ENCODE results near the gene CORO1C.
A peak's percentile ranks its signal among the peaks of the same experiment; 100 is the strongest.
"Not testable (repeated sequence)": the region's sequence is repeated elsewhere in the genome, so short reads cannot be mapped to it uniquely, and the experiment has no call there.

Gene CORO1C

GRCh38 chr12:108735855-108736254, 4.5 kb upstream of the CORO1C start:
- TF ChIP-seq CTCF (IDR thresholded peaks at IDR 0.05) = no peak
- Histone ChIP-seq H3K4me1 (no peaks in the 10 kb centered on the region), H3K4me2 (ENCODE audit: low read length) (no peak overlapping the region), H3K27me3 (ENCODE audit: control insufficient read depth, insufficient read depth, low read length) (no peaks in the 10 kb centered on the region), H3K27ac (no peak overlapping the region), H3K79me2 (no peaks in the 10 kb centered on the region), H3K36me3 (ENCODE audit: control insufficient read depth, insufficient read depth, low read length) (no peaks in the 10 kb centered on the region), H2AFZ (no peak overlapping the region), H3K9ac (no peak overlapping the region), H3K4me3 (ENCODE audit: low read depth, low read length) (no peak overlapping the region), H3K9me3 (ENCODE audit: control insufficient read depth, low read length) (no peaks in the 10 kb centered on the region)

GRCh38 chr12:108734200-108734906, 3.0 kb upstream of the CORO1C start:
- Histone ChIP-seq H3K27me3 (ENCODE audit: control insufficient read depth, insufficient read depth, low read length) (no peaks in the 10 kb centered on the region), H3K4me3 (ENCODE audit: low read depth, low read length) (no peak overlapping the region), H3K4me2 (ENCODE audit: low read length) (no peak overlapping the region), H3K27ac (peak overlapping the region; percentile 27), H3K9ac (no peak overlapping the region), H2AFZ (peak overlapping the region; percentile 1), H3K4me1 (peaks cover 5% of the 10 kb centered on the region), H3K79me2 (peaks cover 9% of the 10 kb centered on the region), H3K9me3 (ENCODE audit: control insufficient read depth, low read length) (no peaks in the 10 kb centered on the region), H3K36me3 (ENCODE audit: control insufficient read depth, insufficient read depth, low read length) (no peaks in the 10 kb centered on the region)
- no peak for TF ChIP-seq CTCF (IDR thresholded peaks at IDR 0.05)

- not testable (repeated sequence) for H3K4me3 ChIP-seq (ENCODE audit: low read depth, low read length); H3K27ac ChIP-seq; H3K9me3 ChIP-seq (ENCODE audit: control insufficient read depth, low read length); H2AFZ ChIP-seq; H3K27me3 ChIP-seq (ENCODE audit: control insufficient read depth, insufficient read depth, low read length); H3K4me2 ChIP-seq (ENCODE audit: low read length); H3K9ac ChIP-seq; H3K36me3 ChIP-seq (ENCODE audit: control insufficient read depth, insufficient read depth, low read length)
- peaks cover 19% of the 10 kb centered on the region for H3K79me2 ChIP-seq
- peaks cover 14% of the 10 kb centered on the region for H3K4me1 ChIP-seq
These were observed 1.9 kb upstream of the CORO1C start for GRCh38 chr12:108733230-108733531.

GRCh38 chr12:108732489-108733229, 1.3 kb upstream of the CORO1C start:
- H3K4me1 ChIP-seq = peaks cover 14% of the 10 kb centered on the region
- H3K27ac ChIP-seq = peak overlapping the region; percentile 84
- peak overlapping the region; percentile 61 for H2AFZ ChIP-seq
- no peaks in the 10 kb centered on the region for H3K9me3 ChIP-seq (ENCODE audit: control insufficient read depth, low read length)
- H3K4me3 ChIP-seq (ENCODE audit: low read depth, low read length) = peak overlapping the region; percentile 89
- no peaks in the 10 kb centered on the region for H3K27me3 ChIP-seq (ENCODE audit: control insufficient read depth, insufficient read depth, low read length)
- no peak for TF ChIP-seq CTCF (IDR thresholded peaks at IDR 0.05)
- H3K9ac ChIP-seq = no peak overlapping the region
- no peaks in the 10 kb centered on the region for H3K36me3 ChIP-seq (ENCODE audit: control insufficient read depth, insufficient read depth, low read length)
- peak overlapping the region; percentile 93 for H3K4me2 ChIP-seq (ENCODE audit: low read length)
- H3K79me2 ChIP-seq = peaks cover 25% of the 10 kb centered on the region

- no peak overlapping the region for H3K9ac ChIP-seq
- peak overlapping the region; percentile 89 for H3K4me3 ChIP-seq (ENCODE audit: low read depth, low read length)
- peaks cover 14% of the 10 kb centered on the region for H3K4me1 ChIP-seq
- no peaks in the 10 kb centered on the region for H3K9me3 ChIP-seq (ENCODE audit: control insufficient read depth, low read length)
- no peak for TF ChIP-seq CTCF (IDR thresholded peaks at IDR 0.05)
- H3K36me3 ChIP-seq (ENCODE audit: control insufficient read depth, insufficient read depth, low read length) = no peaks in the 10 kb centered on the region
- H3K27ac ChIP-seq = peak overlapping the region; percentile 84
- peak overlapping the region; percentile 61 for H2AFZ ChIP-seq
- H3K79me2 ChIP-seq = peaks cover 32% of the 10 kb centered on the region
- H3K4me2 ChIP-seq (ENCODE audit: low read length) = peak overlapping the region; percentile 93
- no peaks in the 10 kb centered on the region for H3K27me3 ChIP-seq (ENCODE audit: control insufficient read depth, insufficient read depth, low read length)
These were observed 646 bp upstream of the CORO1C start for GRCh38 chr12:108731866-108732461.

Data from parathyroid adenoma (tissue), 2 donors.